GM15510 (cell line): ENCODE results near the gene AP3S1.
A peak's percentile ranks its signal among the peaks of the same experiment; 100 is the strongest.

Experiments used
- POLR2A ChIP-seq: IDR thresholded peaks from 3 replicates; pipeline ENCODE4 v1.6.1; 2011; ENCODE audit warnings: borderline replicate concordance; ENCODE audit not compliant: insufficient read length; ENCODE audit errors: extremely low read depth

AP3S1 gene

GRCh38 chr5:115841382-115842088 is at the start of gene AP3S1, which contains the start of gene ATG12:
Gene AP3S1, plus strand, starts transcription at chr5:115841935. Its CDS starts 103 bp downstream, at chr5:115842038.
Gene ATG12, minus strand, starts transcription at chr5:115841565. Its CDS starts 13 bp downstream, at chr5:115841552.
- TF ChIP-seq POLR2A = peak; percentile 92

GRCh38 chr5:115795700-115796099 is 46.0 kb upstream of the AP3S1 start:
- TF ChIP-seq POLR2A = no peak

- no peak for TF ChIP-seq POLR2A
Measured at GRCh38 chr5:115796656-115797055, 45.1 kb upstream of the AP3S1 start.

- TF ChIP-seq POLR2A = no peak
Measured at GRCh38 chr5:115798252-115798651, 43.5 kb upstream of the AP3S1 start.

GRCh38 chr5:115800108-115800507 is 41.6 kb upstream of the AP3S1 start:
- TF ChIP-seq POLR2A = no peak

- no peak for TF ChIP-seq POLR2A
Measured at GRCh38 chr5:115801152-115801551, 40.6 kb upstream of the AP3S1 start.

- TF ChIP-seq POLR2A = no peak
Measured at GRCh38 chr5:115801984-115802383, 39.8 kb upstream of the AP3S1 start.

GRCh38 chr5:115806986-115807653 is 34.6 kb upstream of the AP3S1 start:
- TF ChIP-seq POLR2A = no peak

- no peak for TF ChIP-seq POLR2A
Measured at GRCh38 chr5:115807654-115808052, 34.1 kb upstream of the AP3S1 start.

GRCh38 chr5:115809946-115810345 is 31.8 kb upstream of the AP3S1 start:
- TF ChIP-seq POLR2A = no peak

GRCh38 chr5:115810761-115811160 is 31.0 kb upstream of the AP3S1 start:
- TF ChIP-seq POLR2A = no peak

- no peak for TF ChIP-seq POLR2A
Measured at GRCh38 chr5:115811406-115811805, 30.3 kb upstream of the AP3S1 start.

GRCh38 chr5:115812372-115812771 is 29.4 kb upstream of the AP3S1 start:
- no peak for TF ChIP-seq POLR2A

- TF ChIP-seq POLR2A = no peak
Measured at GRCh38 chr5:115813719-115814118, 28.0 kb upstream of the AP3S1 start.

- no peak for TF ChIP-seq POLR2A
Measured at GRCh38 chr5:115815006-115815692, 26.6 kb upstream of the AP3S1 start.
